ENCODE results near the gene TFB1M. TPM values are rescaled to one million over a fixed set of nuclear protein-coding genes. Genes with fewer than 3 reads are reported as not detected.
"Not testable (repeated sequence)": the region's sequence is repeated elsewhere in the genome, so short reads cannot be mapped to it uniquely, and the experiment has no call there.

The TFB1M gene
- total RNA-seq = 10 to 100 TPM; 45.5 to 56.4 TPM

- H3K27me3 Mint-ChIP-seq = no peaks in the 10 kb centered on the region
- ATAC-seq (peak; percentile 95), DNase-seq (peak; percentile 99)
- ChIA-PET CTCF (interaction anchor here (0.7 to 3.9 kb wide), 7 partner anchors 13 to 386 kb away, joined by 3 to 21 read pairs (median 8); no protein-coding TSS in a partner anchor), POLR2A (interaction anchor here (0.6 kb wide), 2 partner anchors 180 to 481 kb away, joined by 3 to 5 read pairs; no protein-coding TSS in a partner anchor)
- peak within 1 kb of the TSS; percentile 90 for H3K4me3 Mint-ChIP-seq
- peak within 1 kb of the TSS; percentile 98 for H3K27ac Mint-ChIP-seq
- no peaks in the 10 kb centered on the region for H3K9me3 Mint-ChIP-seq (ENCODE audit: low read depth)
- intact Hi-C loops (cut with DNase I, micrococcal nuclease) = loop anchor here (1.0 to 10.0 kb wide), 12 partner anchors 90 to 1707 kb away; partner anchors contain the start of gene SCAF8 (in 2 of the 2)
- H3K36me3 Mint-ChIP-seq (ENCODE audit: low read depth) = peaks cover 26% of the 10 kb centered on the region
- peaks cover 39% of the 10 kb centered on the region for H3K4me1 Mint-ChIP-seq
These were observed at the start of gene TFB1M for GRCh38 chr6:155314092-155314772. Gene TFB1M (minus strand): TSS chr6:155314484. CDS start chr6:155314428, 56 bp downstream.

- CTCF ChIA-PET = interaction anchor here (0.8 kb wide), 1 partner anchor 36 kb away, joined by 3 read pairs; no protein-coding TSS in a partner anchor
- H3K4me1 Mint-ChIP-seq; H3K27me3 Mint-ChIP-seq; ATAC-seq; intact Hi-C loops (cut with DNase I, micrococcal nuclease); H3K4me3 Mint-ChIP-seq; H3K9me3 Mint-ChIP-seq (ENCODE audit: low read depth); H3K27ac Mint-ChIP-seq; POLR2A ChIA-PET; DNase-seq; H3K36me3 Mint-ChIP-seq (ENCODE audit: low read depth): not testable (repeated sequence)
These were observed 49.7 kb upstream of the TFB1M start for GRCh38 chr6:155364021-155364420.

- H3K4me3 Mint-ChIP-seq; CTCF ChIA-PET; H3K9me3 Mint-ChIP-seq (ENCODE audit: low read depth); POLR2A ChIA-PET; intact Hi-C loops (cut with DNase I, micrococcal nuclease); H3K4me1 Mint-ChIP-seq; H3K27me3 Mint-ChIP-seq; ATAC-seq; H3K36me3 Mint-ChIP-seq (ENCODE audit: low read depth); DNase-seq; H3K27ac Mint-ChIP-seq: not testable (repeated sequence)
These were observed 48.8 kb upstream of the TFB1M start for GRCh38 chr6:155362968-155363632.

- CTCF ChIA-PET = interaction anchor here (0.6 to 1.6 kb wide), 4 partner anchors 14 to 385 kb away, joined by 3 to 4 read pairs (median 3); no protein-coding TSS in a partner anchor
- Mint-ChIP-seq H3K9me3 (ENCODE audit: low read depth) (peaks cover 15% of the 10 kb centered on the region), H3K27ac (no peak overlapping the region), H3K27me3 (no peaks in the 10 kb centered on the region), H3K36me3 (ENCODE audit: low read depth) (peaks cover 8% of the 10 kb centered on the region), H3K4me3 (no peak overlapping the region), H3K4me1 (no peaks in the 10 kb centered on the region)
- POLR2A ChIA-PET = no interaction called here
- ATAC-seq (no peak), DNase-seq (no peak)
- intact Hi-C loops (cut with DNase I, micrococcal nuclease) = no loop called here
These were observed 39.9 kb upstream of the TFB1M start for GRCh38 chr6:155354167-155354566.

- ATAC-seq (no peak), DNase-seq (no peak)
- ChIA-PET POLR2A (no interaction called here), CTCF (no interaction called here)
- H3K36me3 Mint-ChIP-seq (ENCODE audit: low read depth) = peaks cover 8% of the 10 kb centered on the region
- no peak overlapping the region for H3K4me3 Mint-ChIP-seq
- H3K4me1 Mint-ChIP-seq = peaks cover 6% of the 10 kb centered on the region
- H3K9me3 Mint-ChIP-seq (ENCODE audit: low read depth) = peaks cover 15% of the 10 kb centered on the region
- no peaks in the 10 kb centered on the region for H3K27me3 Mint-ChIP-seq
- intact Hi-C loops (cut with DNase I, micrococcal nuclease) = no loop called here
- H3K27ac Mint-ChIP-seq = no peak overlapping the region
These were observed 38.5 kb upstream of the TFB1M start for GRCh38 chr6:155352811-155353210.

- Mint-ChIP-seq H3K9me3 (ENCODE audit: low read depth) (peaks cover 17% of the 10 kb centered on the region), H3K4me3 (no peak overlapping the region), H3K27ac (no peak overlapping the region), H3K27me3 (no peaks in the 10 kb centered on the region), H3K36me3 (ENCODE audit: low read depth) (peaks cover 8% of the 10 kb centered on the region), H3K4me1 (peaks cover 8% of the 10 kb centered on the region)
- intact Hi-C loops (cut with DNase I, micrococcal nuclease) = no loop called here
- DNase-seq (no peak), ATAC-seq (no peak)
- CTCF ChIA-PET = no interaction called here
- POLR2A ChIA-PET = no interaction called here
These were observed 37.8 kb upstream of the TFB1M start for GRCh38 chr6:155352130-155352420.

GRCh38 chr6:155351273-155352129, 37.2 kb upstream of the TFB1M start:
- no peak for DNase-seq
- Mint-ChIP-seq H3K9me3 (ENCODE audit: low read depth) (peaks cover 22% of the 10 kb centered on the region), H3K27ac (no peak overlapping the region), H3K27me3 (no peaks in the 10 kb centered on the region), H3K4me3 (no peak overlapping the region), H3K4me1 (peaks cover 8% of the 10 kb centered on the region), H3K36me3 (ENCODE audit: low read depth) (peaks cover 8% of the 10 kb centered on the region)
- POLR2A ChIA-PET = no interaction called here
- CTCF ChIA-PET = interaction anchor here (1.2 kb wide), 1 partner anchor 12 kb away, joined by 3 read pairs; no protein-coding TSS in a partner anchor
- intact Hi-C loops (cut with DNase I, micrococcal nuclease) = no loop called here
- ATAC-seq = no peak

- Mint-ChIP-seq H3K9me3 (ENCODE audit: low read depth) (peaks cover 27% of the 10 kb centered on the region), H3K27ac (no peak overlapping the region), H3K4me3 (no peak overlapping the region), H3K27me3 (no peaks in the 10 kb centered on the region), H3K36me3 (ENCODE audit: low read depth) (peaks cover 5% of the 10 kb centered on the region), H3K4me1 (peaks cover 8% of the 10 kb centered on the region)
- no peak for ATAC-seq
- CTCF ChIA-PET = interaction anchor here (0.7 to 1.2 kb wide), 2 partner anchors 10 to 1074 kb away, joined by 3 to 4 read pairs; no protein-coding TSS in a partner anchor
- intact Hi-C loops (cut with DNase I, micrococcal nuclease) = no loop called here
- POLR2A ChIA-PET = no interaction called here
- DNase-seq = no peak
These were observed 35.7 kb upstream of the TFB1M start for GRCh38 chr6:155349956-155350355.

- no peak for ATAC-seq
- Mint-ChIP-seq H3K27me3 (no peaks in the 10 kb centered on the region), H3K4me3 (no peak overlapping the region), H3K9me3 (ENCODE audit: low read depth) (peaks cover 22% of the 10 kb centered on the region), H3K4me1 (peaks cover 8% of the 10 kb centered on the region), H3K36me3 (ENCODE audit: low read depth) (peaks cover under 1% of the 10 kb centered on the region), H3K27ac (no peak overlapping the region)
- intact Hi-C loops (cut with DNase I, micrococcal nuclease) = no loop called here
- ChIA-PET CTCF (interaction anchor here (0.9 kb wide), 1 partner anchor 164 kb away, joined by 3 read pairs; no protein-coding TSS in a partner anchor), POLR2A (no interaction called here)
- no peak for DNase-seq
These were observed 34.8 kb upstream of the TFB1M start for GRCh38 chr6:155349129-155349528.

- H3K4me1 Mint-ChIP-seq = peaks cover 8% of the 10 kb centered on the region
- H3K27me3 Mint-ChIP-seq = no peaks in the 10 kb centered on the region
- intact Hi-C loops (cut with DNase I, micrococcal nuclease) = no loop called here
- H3K27ac Mint-ChIP-seq = no peak overlapping the region
- H3K9me3 Mint-ChIP-seq (ENCODE audit: low read depth) = peaks cover 17% of the 10 kb centered on the region
- ATAC-seq (peak; percentile 55), DNase-seq (no peak)
- H3K36me3 Mint-ChIP-seq (ENCODE audit: low read depth) = no peaks in the 10 kb centered on the region
- CTCF ChIA-PET = no interaction called here
- POLR2A ChIA-PET = no interaction called here
- no peak overlapping the region for H3K4me3 Mint-ChIP-seq
These were observed 33.5 kb upstream of the TFB1M start for GRCh38 chr6:155347800-155348199.

GRCh38 chr6:155346957-155347356, 32.7 kb upstream of the TFB1M start:
- ChIA-PET CTCF (interaction anchor here (0.7 kb wide), 1 partner anchor 73 kb away, joined by 4 read pairs; no protein-coding TSS in a partner anchor), POLR2A (no interaction called here)
- Mint-ChIP-seq H3K4me3 (no peak overlapping the region), H3K4me1 (peaks cover 8% of the 10 kb centered on the region), H3K27ac (no peak overlapping the region), H3K27me3 (no peaks in the 10 kb centered on the region), H3K9me3 (ENCODE audit: low read depth) (peaks cover 17% of the 10 kb centered on the region), H3K36me3 (ENCODE audit: low read depth) (no peaks in the 10 kb centered on the region)
- intact Hi-C loops (cut with DNase I, micrococcal nuclease) = no loop called here
- DNase-seq (no peak), ATAC-seq (no peak)
